ENCODE measurements around the gene ASCC1.
"Not testable (repeated sequence)": the region's sequence is repeated elsewhere in the genome, so short reads cannot be mapped to it uniquely, and the experiment has no call there.

ASCC1 gene

GRCh38 chr10:72248468-72249151 is 32.5 kb upstream of the ASCC1 start:
- peak; percentile 51 for DNase-seq

DNA sequence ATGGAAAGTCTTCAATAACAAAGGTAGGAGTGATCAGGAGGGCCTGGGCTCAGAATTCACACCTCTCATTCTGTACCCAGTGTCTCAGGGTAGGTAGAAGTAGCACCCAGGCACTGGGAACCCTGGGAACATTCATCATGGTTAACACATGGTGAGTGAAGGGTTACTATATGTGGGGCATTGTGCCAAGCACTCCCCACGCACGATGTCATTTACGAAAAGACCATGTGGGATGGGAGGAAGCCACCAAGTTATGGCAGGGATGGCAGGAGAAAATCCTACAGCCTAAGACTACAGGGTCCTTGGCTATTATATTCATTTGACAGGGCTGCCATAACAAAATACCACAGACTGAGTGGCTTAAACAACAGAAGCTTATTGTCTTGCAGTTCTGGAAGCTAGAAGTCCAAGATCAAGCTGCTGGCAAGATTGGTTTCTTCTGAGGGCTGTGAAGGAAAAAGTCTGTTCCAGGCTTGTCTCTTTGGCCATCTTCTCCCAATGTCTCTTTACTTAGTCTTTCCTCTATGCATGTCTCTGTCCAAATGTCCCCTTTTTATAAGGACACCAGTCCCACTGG is 30.0 kb upstream of the ASCC1 start:
- DNase-seq = no peak

DNA sequence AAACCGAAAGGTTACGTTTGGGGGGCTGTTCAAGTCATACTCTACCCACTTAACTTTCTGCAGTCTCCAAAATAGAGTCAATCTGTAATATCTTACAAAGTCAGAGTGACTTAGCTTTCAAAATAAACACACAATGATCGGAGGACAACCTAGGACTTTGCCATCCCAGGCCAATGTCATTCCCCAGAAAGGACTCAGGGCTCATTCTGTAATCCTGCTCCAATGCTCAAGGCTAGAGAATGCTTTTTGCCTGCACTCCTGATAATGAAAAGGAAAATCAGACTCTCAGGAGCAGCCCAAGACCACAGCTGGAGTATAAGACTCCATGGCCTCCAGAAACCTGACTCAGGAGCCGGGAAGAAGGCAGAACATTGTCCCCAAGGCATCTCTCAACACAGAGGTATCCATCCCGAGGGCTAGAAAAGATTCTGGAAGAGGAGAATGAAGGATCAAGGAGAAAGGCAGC is 28.5 kb upstream of the ASCC1 start:
- no peak for DNase-seq

DNA sequence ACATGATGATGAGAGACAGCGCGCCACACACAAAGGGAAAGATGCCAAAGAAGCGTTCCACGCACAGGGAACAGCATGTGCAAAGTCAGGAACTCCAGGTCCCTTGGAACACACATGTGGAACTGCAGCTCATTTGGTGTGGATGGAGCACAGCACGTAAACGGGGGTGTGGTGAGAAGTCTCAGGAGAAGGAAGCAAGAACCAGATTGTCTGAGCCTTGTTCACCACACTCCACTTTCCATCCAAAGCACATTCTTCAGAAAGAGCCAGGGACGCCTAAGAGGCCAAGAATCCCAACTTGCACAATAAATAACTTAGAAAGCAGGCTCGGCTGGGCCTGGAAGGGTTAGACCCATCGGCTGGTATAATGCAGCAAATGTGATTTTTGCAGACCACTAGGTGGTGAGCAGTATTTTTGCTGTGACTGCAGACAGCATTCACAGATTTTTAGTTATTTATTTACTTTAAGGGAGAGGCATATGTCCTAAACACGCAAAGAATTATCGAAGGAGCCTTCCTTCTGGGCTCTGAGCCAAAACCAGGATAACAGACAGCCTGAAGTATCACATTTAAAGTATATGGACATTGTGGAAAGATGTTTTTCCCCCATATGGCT is 27.9 kb upstream of the ASCC1 start:
- no peak for DNase-seq

DNA sequence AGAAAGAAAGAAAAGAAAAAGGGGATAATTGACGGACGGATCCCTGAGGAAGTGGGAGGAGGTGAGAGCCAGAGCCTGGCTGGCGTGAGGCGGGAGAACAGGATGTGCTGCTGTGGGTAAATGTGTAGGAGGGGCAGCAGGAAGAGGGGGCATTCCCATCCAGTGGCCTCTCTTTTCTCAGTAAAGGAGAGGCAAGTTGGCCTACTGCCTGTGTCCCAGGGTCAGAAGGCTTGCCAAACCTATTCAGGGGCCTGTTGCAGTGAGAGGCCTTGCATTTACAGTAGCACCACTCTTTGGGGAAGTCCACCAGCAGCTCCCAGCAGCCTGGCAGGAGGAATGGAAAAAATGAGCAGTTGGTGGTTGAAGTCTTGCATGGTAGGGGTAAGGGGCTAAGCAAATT is 26.6 kb upstream of the ASCC1 start:
- no peak for DNase-seq

GRCh38 chr10:72241691-72242252 is 25.7 kb upstream of the ASCC1 start:
- DNase-seq = no peak

GRCh38 chr10:72240371-72240770 is 24.3 kb upstream of the ASCC1 start:
- DNase-seq = no peak

- DNase-seq = no peak
Observed at GRCh38 chr10:72239409-72239808, 23.3 kb upstream of the ASCC1 start.

GRCh38 chr10:72238392-72239175 is 22.5 kb upstream of the ASCC1 start:
- no peak for DNase-seq

DNA sequence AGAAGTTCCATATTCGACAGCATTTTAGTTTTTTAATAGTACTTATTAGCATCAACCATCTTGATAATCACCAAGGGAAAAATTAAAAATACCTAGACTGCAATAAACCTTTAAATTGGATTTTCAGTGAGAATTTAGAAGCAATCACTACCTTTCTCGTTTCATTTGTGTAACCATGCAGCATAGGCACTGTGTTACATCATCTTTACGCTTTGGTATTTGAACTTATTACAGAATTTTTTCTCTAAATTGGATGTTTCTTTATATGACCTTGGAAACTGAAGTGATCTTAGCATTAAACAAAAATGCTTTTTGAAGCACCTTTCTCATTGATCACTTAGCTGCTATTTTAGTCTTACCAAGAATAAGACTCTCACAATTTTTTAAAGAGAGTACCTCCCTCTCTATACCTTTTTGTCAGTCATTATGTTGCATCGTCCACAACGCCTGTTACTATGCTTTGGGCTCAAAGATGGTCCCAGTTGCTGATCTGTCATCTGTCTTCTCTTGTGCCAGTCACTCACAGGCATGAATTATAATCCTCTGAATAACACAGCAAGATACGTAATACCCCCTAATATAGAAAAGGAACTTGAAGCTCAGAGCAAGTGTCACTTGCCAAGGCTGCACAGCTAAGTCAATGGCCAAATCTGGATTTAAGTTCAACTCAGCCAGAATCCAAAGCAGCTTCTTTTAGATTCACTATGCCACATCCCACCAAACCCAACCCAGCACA is 19.6 kb upstream of the ASCC1 start:
- DNase-seq = no peak

GRCh38 chr10:72234560-72235095 is 18.6 kb upstream of the ASCC1 start:
- DNase-seq = no peak

- no peak for DNase-seq
Observed at GRCh38 chr10:72233621-72234020, 17.5 kb upstream of the ASCC1 start.

- DNase-seq = no peak
Observed at GRCh38 chr10:72229261-72230251, 13.5 kb upstream of the ASCC1 start.

DNA sequence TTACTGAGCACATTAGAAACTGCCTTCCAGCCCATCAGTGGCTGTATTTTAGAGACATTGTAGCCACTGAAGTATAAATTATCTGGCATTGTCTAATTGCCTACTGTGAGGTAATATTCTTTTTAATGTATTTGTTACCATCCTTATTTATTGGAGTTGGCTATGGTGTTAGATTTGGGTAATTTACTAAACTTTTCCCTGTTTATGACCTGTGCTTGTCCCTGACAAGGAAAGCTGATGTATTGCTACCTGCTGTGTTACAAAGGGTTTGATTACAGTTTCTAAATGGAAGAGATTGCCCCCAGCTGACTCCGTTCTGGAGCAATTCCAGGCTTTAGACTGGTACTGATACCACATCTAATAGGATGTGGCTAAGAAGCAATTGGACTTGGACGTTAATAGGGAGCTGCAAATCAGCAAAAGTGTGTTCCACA is 12.3 kb upstream of the ASCC1 start:
- DNase-seq = no peak

- no peak for DNase-seq
Observed at GRCh38 chr10:72227826-72228225, 11.8 kb upstream of the ASCC1 start.

DNA sequence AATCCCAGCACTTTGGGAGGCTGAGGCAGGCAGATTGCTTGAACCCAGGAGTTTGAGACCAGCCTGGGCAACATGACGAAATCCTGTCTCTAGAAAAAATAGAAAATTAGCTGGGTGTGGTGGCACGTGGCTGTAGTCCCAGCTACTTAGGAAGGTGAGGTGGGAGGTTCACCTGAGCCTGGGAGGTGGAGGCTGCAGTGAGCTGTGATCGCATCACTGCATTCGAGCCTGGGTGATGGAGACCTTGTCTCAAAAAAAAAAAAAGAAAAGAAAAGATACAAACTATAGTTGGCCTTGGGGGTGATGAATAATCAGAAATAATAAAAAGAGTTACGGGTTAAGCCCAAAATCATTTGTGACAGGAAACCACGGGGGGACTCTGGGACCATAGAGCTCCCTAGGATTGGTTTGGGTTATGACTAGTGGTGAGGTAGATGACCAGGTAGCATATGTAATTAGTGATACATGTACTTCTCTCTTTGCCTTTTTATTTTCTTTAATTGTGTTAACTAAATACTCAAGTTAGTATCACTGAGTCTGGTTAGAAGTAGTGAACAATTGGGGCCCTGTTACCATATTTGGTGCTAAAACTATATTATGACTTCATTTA is 10.4 kb upstream of the ASCC1 start:
- DNase-seq = no peak

- DNase-seq = not testable (repeated sequence)
Observed at GRCh38 chr10:72224191-72224590, 8.1 kb upstream of the ASCC1 start.

DNA sequence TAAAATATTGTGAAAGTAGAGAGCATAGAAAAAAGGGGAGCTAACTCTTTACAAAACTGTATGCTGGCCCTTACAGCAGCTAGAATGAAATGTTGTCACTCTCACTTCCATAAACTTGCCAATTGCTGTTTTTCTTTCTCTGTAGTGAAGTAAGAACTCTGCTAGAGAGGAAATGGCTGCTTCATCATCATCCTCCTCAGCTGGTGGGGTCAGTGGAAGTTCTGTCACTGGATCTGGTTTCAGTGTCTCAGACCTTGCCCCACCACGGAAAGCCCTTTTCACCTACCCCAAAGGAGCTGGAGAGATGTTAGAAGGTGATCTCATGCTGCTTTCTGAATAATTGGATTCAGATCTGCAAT is 7.6 kb upstream of the ASCC1 start:
- DNase-seq = no peak

GRCh38 chr10:72221278-72221677 is 5.2 kb upstream of the ASCC1 start:
- DNase-seq = no peak

- no peak for DNase-seq
Observed at GRCh38 chr10:72220637-72221036, 4.6 kb upstream of the ASCC1 start.

Measured in activated CD4-positive, alpha-beta T cell treated with anti-CD3 and anti-CD28 coated beads for 1 hour (primary cell).